HepG2 (cell line): ENCODE data around the gene DNAL4.

Source experiments
- AGO1 ChIP-seq: fragments of 200-400 bp; formaldehyde crosslinking; IDR thresholded peaks from 2 replicates; pipeline ENCODE4 v1.6.1; 2017; ENCODE audit warnings: mild to moderate bottlenecking, low read depth, low read length, moderate library complexity; ENCODE audit not compliant: poor library complexity, severe bottlenecking
- CREM ChIP-seq, 2 experiments: sonication (generic) in 1 of 2; formaldehyde crosslinking in 1 of 2; IDR thresholded peaks; 2 replicates each; pipeline versions ENCODE4 v1.4.0 to v1.6.1; 2016 to 2020; ENCODE audit warnings: antibody characterized with exemption in 1 of 2, mild to moderate bottlenecking in 1 of 2, missing genetic modification reagents in 1 of 2
- ELF4 ChIP-seq: sonication (generic); formaldehyde crosslinking; IDR thresholded peaks from 2 replicates; pipeline ENCODE4 v1.5.0; 2020; ENCODE audit warnings: missing genetic modification reagents, mild to moderate bottlenecking, moderate library complexity, borderline replicate concordance
- NR2C2 ChIP-seq: sonication (generic); formaldehyde crosslinking; IDR thresholded peaks from 2 replicates; pipeline ENCODE4 v1.4.0; 2020; ENCODE audit warnings: missing genetic modification reagents, mild to moderate bottlenecking, moderate library complexity, borderline replicate concordance
- POLR2A ChIP-seq, 2 experiments: IDR thresholded peaks; 2 replicates each; pipeline ENCODE4 v1.6.1; 2011; ENCODE audit warnings: low read depth in 2 of 2, low read length in 2 of 2, mild to moderate bottlenecking in 1 of 2, moderate library complexity in 1 of 2; ENCODE audit not compliant: insufficient read depth in 1 of 2
- SMAD3 ChIP-seq: sonication (generic); formaldehyde crosslinking; IDR thresholded peaks from 2 replicates; pipeline ENCODE4 v1.4.0; 2020; ENCODE audit warnings: missing genetic modification reagents
- SP1 ChIP-seq, 2 experiments: fragments of 450-650 bp in 1 of 2; sonication (generic) in 1 of 2; formaldehyde crosslinking in 1 of 2; IDR thresholded peaks; 2 replicates each; pipeline versions ENCODE4 v1.4.0 to v1.6.1; 2016 to 2020; ENCODE audit warnings: missing genetic modification reagents in 1 of 2
- SP2 ChIP-seq: sonication (generic); formaldehyde crosslinking; IDR thresholded peaks from 2 replicates; pipeline ENCODE4 v1.5.1; 2020; ENCODE audit warnings: mild to moderate bottlenecking, missing genetic modification reagents
- ZKSCAN8 ChIP-seq: IDR thresholded peaks from 2 replicates; pipeline ENCODE4 v1.6.1; 2016; ENCODE audit warnings: borderline replicate concordance, missing genetic modification reagents, missing compliant biosample characterization
- ZNF33B ChIP-seq: sonication (generic); formaldehyde crosslinking; IDR thresholded peaks from 2 replicates; pipeline ENCODE4 v1.5.1; 2020; ENCODE audit warnings: mild to moderate bottlenecking, missing genetic modification reagents
- ZNF484 ChIP-seq: sonication (generic); formaldehyde crosslinking; IDR thresholded peaks from 2 replicates; pipeline ENCODE4 v1.5.1; 2020; ENCODE audit warnings: mild to moderate bottlenecking, low read depth, missing genetic modification reagents, borderline replicate concordance
- TF ChIP-seq, protein P1 (sequence below): IDR thresholded peaks from 2 replicates; pipeline ENCODE4 v1.6.1; 2016; ENCODE audit warnings: missing compliant biosample characterization, missing genetic modification reagents, borderline replicate concordance

DNA sequence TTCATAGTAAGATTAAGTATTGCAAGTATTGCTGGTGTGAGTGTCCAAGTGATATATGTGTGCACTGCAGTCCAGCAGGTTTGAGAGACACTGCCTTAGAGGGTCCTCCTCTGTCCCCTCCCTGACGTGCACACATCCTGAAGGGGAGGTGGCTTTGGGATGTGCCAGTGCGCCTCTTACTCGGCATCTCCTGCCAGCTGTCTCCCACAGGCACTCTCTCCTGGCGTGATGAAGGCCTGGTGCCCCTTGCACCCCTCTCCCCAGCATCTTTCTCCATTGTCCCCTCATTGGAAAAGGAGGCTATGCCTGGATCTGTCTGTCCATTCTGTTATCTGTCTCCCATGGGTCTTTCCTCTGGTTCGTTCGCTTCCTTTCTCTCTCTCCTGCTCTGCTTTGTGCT is 64.0 kb downstream of the DNAL4 start:
- TF ChIP-seq SP2 = no peak
- no peak for TF ChIP-seq ZNF33B
- TF ChIP-seq NR2C2 (CRISPR knock-in tag) = no peak
- TF ChIP-seq ZNF484 (CRISPR knock-in tag) = no peak
- TF ChIP-seq, protein P1, sequence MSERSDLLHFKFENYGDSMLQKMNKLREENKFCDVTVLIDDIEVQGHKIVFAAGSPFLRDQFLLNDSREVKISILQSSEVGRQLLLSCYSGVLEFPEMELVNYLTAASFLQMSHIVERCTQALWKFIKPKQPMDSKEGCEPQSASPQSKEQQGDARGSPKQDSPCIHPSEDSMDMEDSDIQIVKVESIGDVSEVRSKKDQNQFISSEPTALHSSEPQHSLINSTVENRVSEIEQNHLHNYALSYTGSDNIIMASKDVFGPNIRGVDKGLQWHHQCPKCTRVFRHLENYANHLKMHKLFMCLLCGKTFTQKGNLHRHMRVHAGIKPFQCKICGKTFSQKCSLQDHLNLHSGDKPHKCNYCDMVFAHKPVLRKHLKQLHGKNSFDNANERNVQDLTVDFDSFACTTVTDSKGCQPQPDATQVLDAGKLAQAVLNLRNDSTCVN (CRISPR knock-in tag) = no peak
- TF ChIP-seq SP1 (IDR thresholded peaks at IDR 0.05) = no peak
- no peak for TF ChIP-seq SP1 (CRISPR knock-in tag; IDR thresholded peaks at IDR 0.05)
- no peak for TF ChIP-seq POLR2A (IDR thresholded peaks at IDR 0.05; ENCODE audit: insufficient read depth in 1 of 2, low read depth in 2 of 2, low read length in 2 of 2)
- TF ChIP-seq ZKSCAN8 (CRISPR knock-in tag) = no peak
- no peak for TF ChIP-seq ELF4 (CRISPR knock-in tag)
- TF ChIP-seq AGO1 = no peak
- TF ChIP-seq SMAD3 (CRISPR knock-in tag) = no peak
- TF ChIP-seq CREM (IDR thresholded peaks at IDR 0.05) = no peak
- TF ChIP-seq CREM (CRISPR knock-in tag; IDR thresholded peaks at IDR 0.05) = no peak
